Esophagus squamous epithelium (tissue), 5 donors: ENCODE data around the gene NEDD8. TPM values are rescaled to one million over a fixed set of nuclear protein-coding genes. Genes with fewer than 3 reads are reported as not detected.

ENCODE experiments used
- DNase-seq: peaks from one replicate; lab custom pipeline; 2025; lab: John Stamatoyannopoulos, UW
- H3K27ac ChIP-seq, 4 donors: fragments of 200-600 bp; sonication (generic); one replicate each; pipeline ENCODE4 v1.5.1; 2016 to 2019; ENCODE audit warnings: mild to moderate bottlenecking in 1 of 4
- H3K27me3 ChIP-seq, 4 donors: fragments of 200-600 bp; sonication (generic); 1 replicate in 3 of 4; 2 replicates in 1 of 4; pipeline versions ENCODE4 v1.5.1 to v1.6.0; 2017 to 2021; ENCODE audit warnings: antibody characterized with exemption in 1 of 4
- H3K36me3 ChIP-seq, 3 donors: fragments of 200-600 bp; sonication (generic); one replicate each; pipeline ENCODE4 v1.5.1; 2016 to 2019
- H3K4me1 ChIP-seq, 3 donors: fragments of 200-600 bp; sonication (generic); one replicate each; pipeline ENCODE4 v1.5.1; 2017 to 2019
- H3K4me3 ChIP-seq, 4 donors: fragments of 200-600 bp; sonication (generic); 1 replicate in 3 of 4; 2 replicates in 1 of 4; pipeline ENCODE4 v1.5.1; 2016 to 2019; ENCODE audit warnings: mild to moderate bottlenecking in 2 of 4, moderate library complexity in 1 of 4
- H3K9me3 ChIP-seq, 3 donors: fragments of 200-600 bp; sonication (generic); one replicate each; pipeline ENCODE4 v1.5.1; 2016 to 2019
- CTCF ChIP-seq, 6 experiments: fragments of 450-650 bp in 4 of 6; fragments of 200-600 bp in 2 of 6; sonication (generic) in 2 of 6; IDR thresholded peaks; one replicate each; pipeline ENCODE4 v1.5.1; 2016 to 2019; ENCODE audit warnings: antibody characterized with exemption in 6 of 6, mild to moderate bottlenecking in 4 of 6, moderate library complexity in 4 of 6
- POLR2A ChIP-seq, 4 donors: fragments of 450-650 bp; IDR thresholded peaks; one replicate each; pipeline ENCODE4 v1.6.1; 2017; ENCODE audit warnings: antibody characterized with exemption in 4 of 4, mild to moderate bottlenecking in 4 of 4, moderate library complexity in 3 of 4
- WGBS, 2 donors: methylation state at CpG; one replicate each; pipeline ENCODE4 v1.1.5; 2018; 5-methylcytosine and 5-hydroxymethylcytosine counted together
- intact Hi-C: fragments of 100-400 bp; cut with DNase I; formaldehyde crosslinking; loops from one replicate; pipeline ENCODE4 v1.15.0; 2022
- total RNA-seq, 4 donors: library from RNA; depleted of rRNA; stranded (reverse); fragments of >200 nt; gene quantifications; one replicate each; pipeline ENCODE4 v1.1.0, GENCODE V29; 2016
- donor health status: DM: yes; HTN: yes; CAD: no.

The NEDD8 gene
- total RNA-seq, 4 donors from 2014 or later = 93.1 to 182 (median 121) TPM

- Histone ChIP-seq H3K4me1 (peaks cover 0 to 12% (median 9%) of the 10 kb centered on the region in 3 donors), H3K36me3 (peaks cover 48 to 100% (median 56%) of the 10 kb centered on the region in 3 donors), H3K4me3 (no peak overlapping the region), H3K27ac (no peak overlapping the region), H3K27me3 (no peaks in the 10 kb centered on the region), H3K9me3 (no peaks in the 10 kb centered on the region)
- TF ChIP-seq CTCF (IDR thresholded peaks at IDR 0.05) (no peak), POLR2A (IDR thresholded peaks at IDR 0.05) (no peak)
- intact Hi-C loops = no loop called here
- DNase-seq = no peak
- 60 to 78% methylated on average over 1 to 7 of the region's 19 CpGs for WGBS, 2 donors
Measured at GRCh38 chr14:24181371-24182077, 50.6 kb downstream of the NEDD8 start.

DNA sequence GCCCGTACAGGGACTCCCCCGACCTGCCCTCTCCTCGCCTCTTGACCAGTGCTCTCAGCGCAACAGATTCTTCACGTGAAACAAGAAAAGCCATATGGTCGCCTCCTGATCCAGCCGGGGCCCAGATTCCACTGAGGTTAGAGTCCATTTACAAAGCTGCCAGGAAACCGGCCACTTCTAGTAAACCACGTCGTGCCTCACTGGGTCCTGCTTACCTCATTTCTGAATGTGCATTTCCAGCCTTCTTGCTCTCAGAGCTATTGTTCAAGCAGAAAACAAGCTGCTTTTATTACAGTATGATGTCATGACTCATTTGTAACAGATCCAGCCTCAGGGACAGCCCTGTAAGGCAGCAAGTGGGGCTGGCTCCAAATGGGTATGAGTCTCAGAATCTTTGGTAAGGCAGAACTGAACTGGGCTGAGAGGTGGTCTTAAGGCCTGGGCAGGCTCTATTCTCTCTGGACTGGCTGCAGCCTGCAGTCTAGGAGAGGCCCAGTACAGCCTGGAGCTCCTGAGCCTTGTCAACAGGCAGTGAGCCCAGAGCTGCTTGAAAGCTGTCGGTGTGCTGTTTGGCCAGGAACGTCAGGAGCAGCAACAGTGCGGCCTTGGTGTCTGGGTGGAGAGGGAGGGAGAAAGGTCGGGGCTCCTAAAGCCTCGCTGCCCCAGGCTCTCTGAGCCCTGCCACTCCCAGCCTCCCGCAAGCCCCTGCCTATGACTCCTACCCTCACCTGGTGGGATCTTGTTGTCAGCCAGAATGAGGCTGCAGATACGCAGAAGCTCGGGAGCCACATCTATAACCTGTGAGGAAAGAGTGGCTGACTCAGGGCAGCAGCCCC is 52.0 kb downstream of the NEDD8 start:
- no peak for DNase-seq
- H3K9me3 ChIP-seq = no peaks in the 10 kb centered on the region
- WGBS, 2 donors = 67 to 72% methylated on average over 12 to 17 of the region's 18 CpGs
- no peaks in the 10 kb centered on the region for H3K27me3 ChIP-seq
- peak overlapping the region; percentile 21 to 83 (median 69) for H3K27ac ChIP-seq
- H3K4me1 ChIP-seq = peaks cover 0 to 12% (median 9%) of the 10 kb centered on the region in 3 donors
- no peak overlapping the region for H3K4me3 ChIP-seq
- intact Hi-C loops = no loop called here
- TF ChIP-seq POLR2A (IDR thresholded peaks at IDR 0.05) = no peak
- no peak for TF ChIP-seq CTCF (IDR thresholded peaks at IDR 0.05)
- peaks cover 38 to 94% (median 56%) of the 10 kb centered on the region in 3 donors for H3K36me3 ChIP-seq

DNA sequence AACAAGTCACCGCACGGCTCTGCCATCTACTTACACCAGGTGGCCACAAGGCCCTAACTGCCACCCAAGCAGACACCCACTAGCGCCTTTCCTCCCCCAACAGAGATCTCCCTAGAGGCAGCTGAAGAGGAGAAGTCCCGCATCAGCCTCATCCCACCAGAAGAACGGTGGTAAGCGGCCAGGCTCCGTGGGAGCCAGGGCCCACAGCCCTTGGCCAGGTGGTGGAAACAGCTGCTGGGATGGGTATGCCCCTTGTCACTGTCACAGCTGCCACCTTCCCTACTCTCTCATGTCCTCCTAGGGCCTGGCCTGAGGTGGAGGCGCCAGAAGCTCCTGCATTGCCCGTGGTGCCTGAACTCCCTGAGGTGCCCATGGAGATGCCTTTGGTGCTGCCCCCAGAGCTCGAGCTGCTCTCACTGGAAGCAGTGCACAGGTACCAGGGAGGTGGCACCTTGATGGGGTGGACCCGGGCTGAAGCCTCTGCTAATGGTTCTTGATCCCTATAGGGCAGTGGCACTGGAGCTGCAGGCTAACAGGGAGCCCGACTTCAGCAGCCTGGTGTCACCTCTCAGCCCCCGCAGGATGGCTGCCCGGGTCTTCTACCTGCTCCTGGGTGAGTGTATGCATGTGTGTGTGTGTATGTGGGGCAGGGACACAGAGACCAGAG is 52.7 kb downstream of the NEDD8 start:
- 89 to 100% methylated on average over 2 to 9 of the region's 14 CpGs for WGBS, 2 donors
- no peaks in the 10 kb centered on the region for H3K9me3 ChIP-seq
- H3K27me3 ChIP-seq = no peaks in the 10 kb centered on the region
- peaks cover 34 to 86% (median 54%) of the 10 kb centered on the region in 3 donors for H3K36me3 ChIP-seq
- no peak for DNase-seq
- intact Hi-C loops = no loop called here
- H3K4me1 ChIP-seq = peaks cover 0 to 12% (median 9%) of the 10 kb centered on the region in 3 donors
- H3K4me3 ChIP-seq = no peak overlapping the region
- H3K27ac ChIP-seq = peak overlapping the region in 3 of 4 donors; percentile 64 to 83 (median 74)
- TF ChIP-seq CTCF (IDR thresholded peaks at IDR 0.05) = no peak
- no peak for TF ChIP-seq POLR2A (IDR thresholded peaks at IDR 0.05)

GRCh38 chr14:24178399-24179178 is 53.6 kb downstream of the NEDD8 start:
- H3K9me3 ChIP-seq = no peaks in the 10 kb centered on the region
- intact Hi-C loops = no loop called here
- H3K27ac ChIP-seq = peak overlapping the region in 1 of 4 donors; percentile 74
- H3K36me3 ChIP-seq = peaks cover 29 to 78% (median 46%) of the 10 kb centered on the region in 3 donors
- TF ChIP-seq CTCF (IDR thresholded peaks at IDR 0.05) (no peak), POLR2A (IDR thresholded peaks at IDR 0.05) (no peak)
- peaks cover 0 to 12% (median 9%) of the 10 kb centered on the region in 3 donors for H3K4me1 ChIP-seq
- no peaks in the 10 kb centered on the region for H3K27me3 ChIP-seq
- no peak overlapping the region for H3K4me3 ChIP-seq
- no peak for DNase-seq
- 82 to 95% methylated on average over 7 to 8 of the region's 12 CpGs for WGBS, 2 donors
